Fibroblast of mammary gland (primary cell): Measurements from ENCODE around the gene DAPK1.

Experiments used
- DNase-seq: peaks from one replicate; pipeline ENCODE4 v3.0.0-alpha.2; 2010; ENCODE audit warnings: low read depth
- H3K4me3 ChIP-seq: 2 replicates; pipeline ENCODE4 v1.5.1; 2011; ENCODE audit warnings: low read depth, mild to moderate bottlenecking, low read length, moderate library complexity; ENCODE audit not compliant: control insufficient read depth
- TF ChIP-seq, protein P1 (sequence below): conservative IDR thresholded peaks from 2 replicates; pipeline ENCODE4 v1.5.1; 2011; ENCODE audit warnings: low read depth, low read length, inconsistent platforms; ENCODE audit not compliant: control insufficient read depth, insufficient read depth

Gene DAPK1

GRCh38 chr9:87520172-87520683, 22.6 kb downstream of the DAPK1 start:
- no peak overlapping the region for H3K4me3 ChIP-seq
- TF ChIP-seq, protein P1, sequence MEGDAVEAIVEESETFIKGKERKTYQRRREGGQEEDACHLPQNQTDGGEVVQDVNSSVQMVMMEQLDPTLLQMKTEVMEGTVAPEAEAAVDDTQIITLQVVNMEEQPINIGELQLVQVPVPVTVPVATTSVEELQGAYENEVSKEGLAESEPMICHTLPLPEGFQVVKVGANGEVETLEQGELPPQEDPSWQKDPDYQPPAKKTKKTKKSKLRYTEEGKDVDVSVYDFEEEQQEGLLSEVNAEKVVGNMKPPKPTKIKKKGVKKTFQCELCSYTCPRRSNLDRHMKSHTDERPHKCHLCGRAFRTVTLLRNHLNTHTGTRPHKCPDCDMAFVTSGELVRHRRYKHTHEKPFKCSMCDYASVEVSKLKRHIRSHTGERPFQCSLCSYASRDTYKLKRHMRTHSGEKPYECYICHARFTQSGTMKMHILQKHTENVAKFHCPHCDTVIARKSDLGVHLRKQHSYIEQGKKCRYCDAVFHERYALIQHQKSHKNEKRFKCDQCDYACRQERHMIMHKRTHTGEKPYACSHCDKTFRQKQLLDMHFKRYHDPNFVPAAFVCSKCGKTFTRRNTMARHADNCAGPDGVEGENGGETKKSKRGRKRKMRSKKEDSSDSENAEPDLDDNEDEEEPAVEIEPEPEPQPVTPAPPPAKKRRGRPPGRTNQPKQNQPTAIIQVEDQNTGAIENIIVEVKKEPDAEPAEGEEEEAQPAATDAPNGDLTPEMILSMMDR: no peak

GRCh38 chr9:87521834-87522233, 24.2 kb downstream of the DAPK1 start:
- H3K4me3 ChIP-seq: no peak overlapping the region
- DNase-seq: no peak
- TF ChIP-seq, protein P1: no peak

More at GRCh38 chr9:87520172-87520683, 22.6 kb downstream of the DAPK1 start:
- DNase-seq: no peak

DNA sequence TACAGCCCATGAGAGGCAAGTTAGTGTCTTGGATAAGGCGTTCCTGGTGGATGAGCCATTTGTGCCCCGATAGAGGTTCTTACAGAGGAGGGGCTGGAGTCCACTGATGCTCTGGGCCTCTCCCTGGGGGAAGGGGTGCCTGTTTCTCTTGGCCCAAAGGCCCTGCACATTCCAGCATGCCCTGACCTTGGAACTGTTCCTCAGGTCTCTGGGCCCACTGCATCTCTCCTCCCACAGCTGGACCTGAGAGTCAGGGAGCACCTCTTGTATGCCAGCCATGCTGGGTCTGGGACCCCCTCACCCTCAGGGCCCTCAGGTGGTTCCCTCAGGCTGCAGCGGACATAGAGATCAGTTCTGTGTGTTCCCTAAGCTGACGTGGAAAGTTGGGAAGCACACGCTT, 26.4 kb downstream of the DAPK1 start:
- TF ChIP-seq, protein P1: no peak
- no peak for DNase-seq

DNA sequence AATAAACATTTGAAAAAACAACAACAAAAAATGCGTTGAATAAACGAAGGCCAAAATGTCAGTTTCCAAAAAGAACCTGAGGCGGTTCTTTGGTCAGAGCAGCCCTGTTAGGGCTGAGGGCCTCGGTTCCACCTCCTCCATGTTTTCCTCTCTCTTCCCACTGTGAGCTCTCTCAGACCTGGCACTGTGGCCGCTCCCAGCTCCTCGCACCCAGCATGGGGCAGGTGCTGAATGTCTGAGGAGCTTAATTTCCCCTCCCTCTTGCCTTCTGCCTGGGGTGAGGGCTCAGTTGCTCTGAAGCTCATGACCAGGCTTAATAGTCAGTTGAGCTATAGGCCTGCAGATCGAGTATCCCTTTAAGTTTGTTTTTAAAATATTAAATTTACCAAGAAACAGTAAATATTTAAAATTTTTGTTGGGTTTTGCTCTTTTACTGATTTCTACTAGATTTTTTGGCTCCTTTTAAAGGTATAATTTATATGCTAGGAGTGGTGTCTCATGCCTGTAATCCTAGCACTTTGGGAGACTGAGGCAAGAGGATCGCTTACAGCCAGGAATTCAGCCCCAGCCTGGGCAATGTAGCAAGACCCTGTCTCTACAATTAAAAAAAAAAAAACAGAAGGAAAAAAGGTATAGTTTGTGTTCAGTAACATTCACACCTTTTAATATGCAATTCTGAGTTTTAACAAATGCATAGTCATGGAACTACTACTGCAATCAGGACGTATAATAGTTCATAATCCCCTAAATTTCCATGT, 28.1 kb downstream of the DAPK1 start:
- TF ChIP-seq, protein P1: no peak

More for the DNA sequence above, 26.4 kb downstream of the DAPK1 start:
- no peak overlapping the region for H3K4me3 ChIP-seq

DNA sequence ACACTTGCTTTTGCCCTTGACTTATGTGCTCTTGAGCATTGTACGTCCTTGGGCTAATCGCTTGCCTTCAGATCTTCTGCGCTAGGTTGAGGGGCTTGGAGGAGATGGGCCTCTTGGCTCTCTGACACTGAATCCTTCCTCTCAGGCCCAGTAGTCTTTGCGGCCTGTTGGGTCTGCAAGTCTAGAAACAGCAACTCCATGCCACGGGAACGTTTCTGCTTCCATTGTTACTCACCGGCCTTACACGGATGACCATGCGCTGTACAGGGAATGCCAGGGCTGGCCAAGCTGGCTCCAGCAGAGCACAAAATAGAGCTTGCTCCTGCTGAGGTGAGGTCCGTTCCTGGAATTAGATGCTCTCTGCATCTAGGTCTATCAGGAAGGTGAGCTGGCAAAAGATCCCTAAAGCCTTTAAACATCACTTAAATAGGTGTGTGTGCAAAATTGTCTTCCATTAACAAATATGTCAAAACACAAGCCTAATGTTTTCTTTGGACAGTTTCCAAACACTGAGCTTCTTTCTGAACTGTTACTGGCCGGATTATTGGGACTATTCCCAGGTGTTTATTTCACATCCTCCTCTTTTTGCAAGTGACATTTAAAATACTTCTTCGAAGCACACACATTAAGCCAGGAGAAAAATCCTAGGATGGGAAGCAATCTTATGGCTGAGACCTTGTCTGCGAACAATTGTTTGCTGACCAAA, 29.7 kb downstream of the DAPK1 start:
- no peak overlapping the region for H3K4me3 ChIP-seq
- TF ChIP-seq, protein P1: no peak
- no peak for DNase-seq

More for the DNA sequence above, 28.1 kb downstream of the DAPK1 start:
- no peak overlapping the region for H3K4me3 ChIP-seq
- no peak for DNase-seq

GRCh38 chr9:87528969-87529368, 31.3 kb downstream of the DAPK1 start:
- TF ChIP-seq, protein P1: no peak
- no peak overlapping the region for H3K4me3 ChIP-seq

More at GRCh38 chr9:87528969-87529368, 31.3 kb downstream of the DAPK1 start:
- no peak for DNase-seq
